ENCODE results near the gene DENND2C.

GRCh38 chr1:114694540-114695310, 24.9 kb upstream of the DENND2C start:
- no peak for TF ChIP-seq ATF4 (CRISPR knock-in tag; IDR thresholded peaks at IDR 0.05)
- no peak for TF ChIP-seq RARA (CRISPR knock-in tag; IDR thresholded peaks at IDR 0.05)
- no peak for TF ChIP-seq POLR2AphosphoS5 (IDR thresholded peaks at IDR 0.05; ENCODE audit: low read depth, low read length)
- no peak for TF ChIP-seq POGZ (CRISPR knock-in tag; IDR thresholded peaks at IDR 0.05)
- TF ChIP-seq PRDM4 (CRISPR knock-in tag; IDR thresholded peaks at IDR 0.05; ENCODE audit: borderline replicate concordance): no peak
- TF ChIP-seq RELA (CRISPR knock-in tag; IDR thresholded peaks at IDR 0.05): no peak
- TF ChIP-seq MTA1 (CRISPR knock-in tag; IDR thresholded peaks at IDR 0.05; ENCODE audit: borderline replicate concordance): no peak
- no peak for TF ChIP-seq UBTF (CRISPR knock-in tag; IDR thresholded peaks at IDR 0.05)
- TF ChIP-seq RBM22 (optimal IDR thresholded peaks at IDR 0.05; ENCODE audit: low read length): no peak
- TF ChIP-seq CTCF (CRISPR knock-in tag; IDR thresholded peaks at IDR 0.05): no peak
- TF ChIP-seq SRF (IDR thresholded peaks at IDR 0.05; ENCODE audit: low read depth, low read length): no peak
- TF ChIP-seq DMTF1 (CRISPR knock-in tag; IDR thresholded peaks at IDR 0.05): no peak
- TF ChIP-seq ZBTB7A (CRISPR knock-in tag; IDR thresholded peaks at IDR 0.05): no peak
- TF ChIP-seq POLR2A (IDR thresholded peaks at IDR 0.05; ENCODE audit: insufficient read depth in 1 of 2, low read depth in 2 of 2, low read length in 2 of 2): no peak
